LNCaP clone FGC (cell line): ENCODE results near the gene MXRA8.
"Not testable (repeated sequence)": the region's sequence is repeated elsewhere in the genome, so short reads cannot be mapped to it uniquely, and the experiment has no call there.

Experiments used
- DNase-seq: peaks from one replicate; pipeline ENCODE4 v3.0.0-alpha.2; 2011; ENCODE audit warnings: low read depth
- H3K4me3 ChIP-seq: 2 replicates; pipeline ENCODE4 v1.5.1; 2011; ENCODE audit warnings: mild to moderate bottlenecking, low read depth, low read length, control low read depth
- TF ChIP-seq, protein P1 (sequence below): IDR thresholded peaks from 2 replicates; pipeline ENCODE4 v1.5.1; 2012; ENCODE audit warnings: mild to moderate bottlenecking; ENCODE audit not compliant: control insufficient read depth, insufficient read depth; ENCODE audit errors: extremely low read depth

Gene MXRA8

DNA sequence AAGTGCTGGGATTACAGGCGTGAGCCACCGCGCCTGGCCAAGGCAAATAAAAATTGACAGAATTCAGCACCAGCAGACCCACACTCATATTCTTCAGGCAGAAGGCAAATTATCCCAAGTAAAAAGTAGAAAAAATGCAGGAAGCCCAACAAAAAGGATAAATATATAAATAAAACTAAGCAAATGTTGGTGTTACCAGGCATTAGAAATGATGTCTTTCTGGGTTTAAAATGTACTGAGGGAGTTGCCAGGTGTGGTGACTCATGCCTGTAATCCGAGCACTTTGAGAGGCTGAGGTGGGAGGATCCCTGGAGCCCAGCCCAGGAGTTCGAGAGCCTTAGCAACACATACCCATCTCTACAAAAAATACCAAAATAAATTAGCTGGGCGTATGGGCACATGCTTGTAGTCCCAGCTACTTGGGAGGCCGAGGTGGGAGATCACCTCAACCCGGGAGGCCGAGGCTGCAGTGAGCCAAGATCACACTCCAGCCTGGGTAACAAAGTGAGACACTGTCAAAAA, 40.2 kb downstream of the MXRA8 start:
- DNase-seq = peak; percentile 89
- TF ChIP-seq, protein P1, sequence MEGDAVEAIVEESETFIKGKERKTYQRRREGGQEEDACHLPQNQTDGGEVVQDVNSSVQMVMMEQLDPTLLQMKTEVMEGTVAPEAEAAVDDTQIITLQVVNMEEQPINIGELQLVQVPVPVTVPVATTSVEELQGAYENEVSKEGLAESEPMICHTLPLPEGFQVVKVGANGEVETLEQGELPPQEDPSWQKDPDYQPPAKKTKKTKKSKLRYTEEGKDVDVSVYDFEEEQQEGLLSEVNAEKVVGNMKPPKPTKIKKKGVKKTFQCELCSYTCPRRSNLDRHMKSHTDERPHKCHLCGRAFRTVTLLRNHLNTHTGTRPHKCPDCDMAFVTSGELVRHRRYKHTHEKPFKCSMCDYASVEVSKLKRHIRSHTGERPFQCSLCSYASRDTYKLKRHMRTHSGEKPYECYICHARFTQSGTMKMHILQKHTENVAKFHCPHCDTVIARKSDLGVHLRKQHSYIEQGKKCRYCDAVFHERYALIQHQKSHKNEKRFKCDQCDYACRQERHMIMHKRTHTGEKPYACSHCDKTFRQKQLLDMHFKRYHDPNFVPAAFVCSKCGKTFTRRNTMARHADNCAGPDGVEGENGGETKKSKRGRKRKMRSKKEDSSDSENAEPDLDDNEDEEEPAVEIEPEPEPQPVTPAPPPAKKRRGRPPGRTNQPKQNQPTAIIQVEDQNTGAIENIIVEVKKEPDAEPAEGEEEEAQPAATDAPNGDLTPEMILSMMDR = no peak
- no peak overlapping the region for H3K4me3 ChIP-seq

DNA sequence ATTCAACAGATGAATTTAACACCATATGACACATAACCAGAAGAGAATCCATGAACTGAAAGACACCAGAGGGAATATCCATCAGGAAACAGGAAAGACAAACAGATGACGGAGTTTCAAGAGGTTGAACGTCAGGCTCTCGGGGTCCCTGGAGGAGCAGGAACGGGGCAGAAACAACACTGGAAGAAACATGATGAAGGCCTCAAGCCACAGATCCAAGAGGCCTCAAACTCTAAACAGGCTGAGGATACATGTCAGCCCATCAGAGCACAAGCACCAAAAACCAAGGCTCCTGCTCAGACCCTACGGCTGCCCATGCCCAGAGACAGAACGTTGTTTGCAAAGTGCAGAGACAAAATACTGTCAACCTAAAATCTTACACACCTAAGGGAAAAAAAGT, 40.9 kb downstream of the MXRA8 start:
- TF ChIP-seq, protein P1 = no peak
- H3K4me3 ChIP-seq = no peak overlapping the region
- no peak for DNase-seq

DNA sequence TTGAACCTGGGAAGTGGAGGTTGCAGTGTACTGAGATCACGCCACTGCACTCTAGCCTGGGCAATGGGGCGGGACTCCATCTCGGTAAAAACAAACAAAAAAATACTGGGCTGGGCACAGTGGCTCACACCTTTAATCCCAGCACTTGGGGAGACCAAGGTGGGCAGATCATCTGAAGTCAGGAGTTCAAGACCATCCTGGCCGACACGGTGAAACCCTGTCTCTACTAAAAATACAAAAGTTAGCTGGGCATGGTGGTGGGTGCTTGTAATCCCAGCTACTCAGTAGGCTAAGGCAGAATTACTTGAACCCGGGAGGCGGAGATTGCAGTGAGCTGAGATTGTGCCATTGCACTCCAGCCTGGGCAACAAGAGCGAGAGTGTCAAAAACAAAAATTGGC, 42.2 kb downstream of the MXRA8 start:
- H3K4me3 ChIP-seq, DNase-seq: not testable (repeated sequence)

DNA sequence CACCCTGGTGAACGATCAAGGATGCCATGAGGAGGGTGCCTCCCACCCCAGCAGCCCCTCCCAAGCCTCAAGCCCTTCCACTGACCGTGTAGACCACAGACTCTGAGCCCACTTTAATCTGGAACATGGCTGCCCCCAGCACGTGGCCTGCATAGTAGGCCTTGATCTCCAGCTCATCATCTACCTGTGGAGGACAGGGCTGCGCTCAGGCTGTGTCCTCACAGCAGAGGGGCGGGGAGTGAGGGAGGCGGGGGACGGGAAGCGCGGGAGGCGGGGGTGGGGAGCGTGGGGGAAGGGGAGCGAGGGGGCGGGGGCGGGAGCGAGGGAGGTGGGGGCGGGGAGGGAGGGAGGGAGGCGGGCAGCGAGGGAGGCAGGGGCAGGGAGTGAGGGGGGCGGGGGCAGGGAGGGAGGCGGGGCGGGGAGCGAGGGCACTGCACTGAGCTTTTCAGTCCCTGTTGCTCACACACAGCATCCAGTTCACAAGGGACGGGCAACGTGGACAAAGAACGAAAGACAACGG, 42.9 kb downstream of the MXRA8 start:
- H3K4me3 ChIP-seq = no peak overlapping the region
- TF ChIP-seq, protein P1 = no peak
- no peak for DNase-seq

DNA sequence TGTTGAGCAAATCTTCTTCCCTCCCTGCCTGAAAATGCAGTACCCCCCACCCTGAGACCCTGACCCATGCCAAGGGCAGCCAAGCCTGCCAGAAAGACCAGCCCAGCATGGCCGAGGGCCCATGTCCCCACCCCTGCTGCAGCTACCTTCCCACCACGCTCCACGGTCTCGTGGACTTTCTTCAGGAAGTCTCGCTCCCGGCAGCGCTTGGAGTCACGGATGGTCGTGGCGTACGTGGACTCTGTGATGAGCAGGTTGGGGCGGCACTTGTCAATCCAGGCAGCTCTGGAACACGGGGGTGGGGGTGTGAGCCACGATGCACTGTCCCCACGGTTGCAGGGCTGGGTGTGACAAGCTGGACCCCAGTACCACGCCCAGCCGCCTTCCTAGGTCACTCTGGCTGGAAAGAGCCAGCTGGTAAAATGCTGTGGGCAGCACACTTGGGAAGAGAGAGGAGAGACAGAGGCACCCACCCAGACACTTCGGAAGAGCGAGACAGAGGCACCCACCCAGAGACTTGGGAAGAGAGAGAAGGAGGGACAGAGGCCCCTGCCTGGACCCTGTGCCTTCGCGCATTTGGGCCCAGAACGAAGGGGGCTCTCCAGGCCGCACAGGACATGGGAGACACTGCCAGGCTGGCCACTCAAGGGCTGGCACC, 43.5 kb downstream of the MXRA8 start:
- H3K4me3 ChIP-seq = no peak overlapping the region
- DNase-seq = no peak
- TF ChIP-seq, protein P1 = no peak

DNA sequence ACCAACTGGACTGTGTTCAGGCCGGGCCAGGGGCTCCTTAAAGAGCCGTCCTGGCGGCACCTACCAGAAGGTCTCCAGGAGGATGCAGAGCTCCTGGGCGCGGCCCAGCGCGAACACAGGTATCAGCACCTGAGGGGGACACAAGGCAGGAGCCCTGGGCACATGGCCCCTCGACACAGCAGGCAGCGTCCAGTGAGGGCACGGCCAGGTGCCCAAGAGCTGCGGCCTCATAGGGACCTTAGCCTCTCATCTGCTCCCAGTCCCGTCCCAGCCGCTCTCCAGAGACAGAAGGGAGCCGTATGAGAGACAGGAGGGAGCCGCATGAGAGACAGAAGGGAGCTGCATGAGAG, 44.1 kb downstream of the MXRA8 start:
- TF ChIP-seq, protein P1 = no peak
- H3K4me3 ChIP-seq = no peak overlapping the region
- DNase-seq = no peak

DNA sequence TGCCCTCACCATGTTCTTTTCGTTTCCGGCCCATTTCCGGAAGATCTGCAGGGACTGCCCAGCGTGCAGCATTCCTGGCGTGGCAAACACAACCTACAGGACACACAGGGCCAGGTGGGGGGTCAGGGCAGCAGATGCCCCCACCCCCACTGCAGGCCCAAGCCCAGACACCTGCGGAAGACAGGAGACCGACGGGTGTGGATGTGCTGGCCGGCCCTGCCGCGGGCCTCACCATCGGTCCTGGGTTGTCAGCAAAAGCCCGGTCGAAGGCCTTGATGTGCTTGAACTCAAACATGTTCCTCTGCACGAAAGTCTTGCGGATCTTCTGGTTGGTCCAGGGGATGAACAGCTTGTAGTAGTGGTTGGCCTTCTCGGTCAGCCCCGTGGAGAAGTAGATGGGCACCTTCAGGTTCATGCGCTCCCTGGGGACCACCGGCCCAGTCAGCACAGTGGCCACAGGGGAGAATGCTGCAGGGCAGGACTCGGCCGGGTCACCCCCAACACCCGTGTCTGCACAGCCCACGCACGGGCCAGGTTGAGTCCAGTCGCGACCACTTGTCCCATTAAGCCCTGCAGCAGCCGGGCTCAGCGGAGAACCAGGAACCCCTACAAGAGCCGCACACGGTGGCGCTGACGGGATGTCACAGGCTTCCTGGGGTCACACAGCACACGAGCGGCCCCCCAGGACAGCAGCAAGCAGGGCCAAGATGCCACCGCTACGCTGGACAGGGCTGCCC, 44.7 kb downstream of the MXRA8 start:
- TF ChIP-seq, protein P1 = no peak
- DNase-seq = no peak
- no peak overlapping the region for H3K4me3 ChIP-seq
